Pancreas (tissue), 10 donors: ENCODE data around the gene FMNL3. TPM values are rescaled to one million over a fixed set of nuclear protein-coding genes. Genes with fewer than 3 reads are reported as not detected.

Source experiments
- ATAC-seq, 4 donors: fragments of 200-7000 bp; cut with Tn5 transposase; one replicate each; pipeline versions ENCODE4 v1.8.0 to v1.9.1; 2020; ENCODE audit warnings: mild to moderate bottlenecking in 4 of 4, moderate library complexity in 4 of 4
- DNase-seq, 6 donors: peaks; one replicate each; pipeline ENCODE4 v3.0.0-alpha.2; 2020
- FAIRE-seq: peaks from 2 replicates; lab custom pipeline; 2012; peaks lifted over from hg19 to GRCh38; lab: Jason Lieb, UNC
- H3K27ac ChIP-seq, 4 donors: fragments of 200-600 bp; sonication (generic); 1 replicate in 3 of 4; 2 replicates in 1 of 4; pipeline versions ENCODE4 v1.5.0 to v1.8.0; 2020
- H3K27me3 ChIP-seq, 4 donors: fragments of 200-600 bp; one replicate each; pipeline ENCODE4 v1.8.0; 2021
- H3K36me3 ChIP-seq, 3 donors: fragments of 200-600 bp; sonication (generic) in 1 of 3; one replicate each; pipeline versions ENCODE4 v1.5.0 to v1.8.0; 2020 to 2021
- H3K4me1 ChIP-seq, 3 donors: fragments of 200-600 bp; one replicate each; pipeline ENCODE4 v1.8.0; 2021
- H3K4me3 ChIP-seq, 4 donors: fragments of 200-600 bp; sonication (generic) in 2 of 4; one replicate each; pipeline versions ENCODE4 v1.5.0 to v1.8.0; 2020 to 2021
- H3K9me3 ChIP-seq, 4 donors: fragments of 200-600 bp; one replicate each; pipeline ENCODE4 v1.8.0; 2021
- WGBS, 2 donors: extraction: QIAGEN DNeasy Blood & Tissue Kit; methylation state at CpG; one replicate each; pipeline ENCODE4 v1.1.7; 2013; 5-methylcytosine and 5-hydroxymethylcytosine counted together
- intact Hi-C, 3 donors: fragments of 100-400 bp; cut with DNase I; formaldehyde crosslinking; loops; one replicate each; pipeline versions ENCODE4 v1.11.1 to v1.14.2; 2022
- polyA plus RNA-seq, 2 donors: library from polyadenylated mRNA; stranded (reverse); fragments of 200-250 nt; gene quantifications; one replicate each; pipeline ENCODE4 v1.2.3, GENCODE V29; 2013
- total RNA-seq, 6 donors: library from RNA; stranded (reverse); fragmentation: NEBNext Ultra II Directional in 4 of 6; extraction: Animal tissue kit (Norgen Biotek cat#: 25700) in 4 of 6; gene quantifications; one replicate each; pipeline versions ENCODE4 v1.2.1 to v1.2.4, GENCODE V29; 2021 to 2023
- TF ChIP-seq, protein P1 (sequence below), 4 donors: fragments of 200-600 bp; sonication (generic) in 3 of 4; IDR thresholded peaks; one replicate each; pipeline versions ENCODE4 v1.5.0 to v1.8.0; 2021; ENCODE audit warnings: antibody characterized with exemption in 4 of 4
- donor health status: healthy with polysubstance abuse.
- donor health status: DM: no; HTN: no; CAD: no; lungs with moderate emphysema.
- donor health status: DM: no; HTN: no; CAD: no.
- donor health status: control.
- donor health status: control.
- donor health status: Bipolar disorder and iron deficiency.
- donor health status: DM: yes; HTN: yes; CAD: no.
- donor health status: DM: no; HTN: no; CAD: no.
- donor health status: DM: no; HTN: no; CAD: no.
- donor health status: DM: yes; HTN: yes; CAD: no.

FMNL3 gene
- total and polyA plus RNA-seq, 8 donors, result 1.8 to 13.5 (median 3.0) TPM

DNA sequence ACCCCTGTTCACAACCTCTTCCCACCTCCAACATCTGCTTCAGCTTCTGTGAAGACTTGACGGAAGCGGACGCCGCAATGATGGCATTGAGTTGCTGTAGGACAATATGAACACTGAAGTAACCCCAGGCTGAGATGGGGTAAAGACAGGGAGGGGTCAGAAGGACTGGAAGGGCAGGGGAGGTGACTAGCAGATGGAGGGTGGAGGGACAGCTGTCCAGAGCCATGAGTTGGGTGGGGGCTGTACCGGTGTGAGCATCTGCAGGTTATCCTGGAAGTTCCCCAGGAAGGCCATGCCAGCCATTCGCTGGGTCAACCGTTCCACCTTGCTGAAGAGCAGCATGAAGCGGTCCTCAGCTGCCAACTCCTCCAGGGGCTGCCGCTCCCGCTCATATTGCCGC, 57.8 kb downstream of the FMNL3 start:
- H3K4me3 ChIP-seq, result no peak overlapping the region
- peak in 1 of 6 donors; percentile 44 for DNase-seq
- no peak for ATAC-seq
- TF ChIP-seq, protein P1, sequence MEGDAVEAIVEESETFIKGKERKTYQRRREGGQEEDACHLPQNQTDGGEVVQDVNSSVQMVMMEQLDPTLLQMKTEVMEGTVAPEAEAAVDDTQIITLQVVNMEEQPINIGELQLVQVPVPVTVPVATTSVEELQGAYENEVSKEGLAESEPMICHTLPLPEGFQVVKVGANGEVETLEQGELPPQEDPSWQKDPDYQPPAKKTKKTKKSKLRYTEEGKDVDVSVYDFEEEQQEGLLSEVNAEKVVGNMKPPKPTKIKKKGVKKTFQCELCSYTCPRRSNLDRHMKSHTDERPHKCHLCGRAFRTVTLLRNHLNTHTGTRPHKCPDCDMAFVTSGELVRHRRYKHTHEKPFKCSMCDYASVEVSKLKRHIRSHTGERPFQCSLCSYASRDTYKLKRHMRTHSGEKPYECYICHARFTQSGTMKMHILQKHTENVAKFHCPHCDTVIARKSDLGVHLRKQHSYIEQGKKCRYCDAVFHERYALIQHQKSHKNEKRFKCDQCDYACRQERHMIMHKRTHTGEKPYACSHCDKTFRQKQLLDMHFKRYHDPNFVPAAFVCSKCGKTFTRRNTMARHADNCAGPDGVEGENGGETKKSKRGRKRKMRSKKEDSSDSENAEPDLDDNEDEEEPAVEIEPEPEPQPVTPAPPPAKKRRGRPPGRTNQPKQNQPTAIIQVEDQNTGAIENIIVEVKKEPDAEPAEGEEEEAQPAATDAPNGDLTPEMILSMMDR (IDR thresholded peaks at IDR 0.05), result no peak
- H3K9me3 ChIP-seq, result no peaks in the 10 kb centered on the region
- H3K36me3 ChIP-seq, result no peaks in the 10 kb centered on the region
- H3K27me3 ChIP-seq, result no peaks in the 10 kb centered on the region
- no peak overlapping the region for H3K27ac ChIP-seq
- intact Hi-C loops, result loop anchor here (5.0 to 10.0 kb wide), 2 partner anchors 55 to 58 kb away; partner anchors contain the start of gene FMNL3 (in 3 of the 3)
- FAIRE-seq, result no peak
- no peaks in the 10 kb centered on the region for H3K4me1 ChIP-seq
- whole genome bisulfite sequencing, 2 donors, result 88 to 91% methylated on average over 11 of the region's 11 CpGs

- 86 to 88% methylated on average over 3 of the region's 3 CpGs for WGBS, 2 donors
- intact Hi-C loops, result loop anchor here (5.0 to 10.0 kb wide), 2 partner anchors 56 to 59 kb away; partner anchors contain the start of gene FMNL3 (in 3 of the 3)
- Histone ChIP-seq H3K4me3 (no peak overlapping the region), H3K4me1 (no peaks in the 10 kb centered on the region), H3K27me3 (no peaks in the 10 kb centered on the region), H3K27ac (no peak overlapping the region), H3K9me3 (no peaks in the 10 kb centered on the region), H3K36me3 (peaks cover 0 to 2% (median 0%) of the 10 kb centered on the region in 3 donors)
- TF ChIP-seq, protein P1 (IDR thresholded peaks at IDR 0.05), result no peak
- no peak for ATAC-seq
- no peak for FAIRE-seq
- peak in 1 of 6 donors; percentile 32 for DNase-seq
Observed at GRCh38 chr12:49648712-49649003, 58.5 kb downstream of the FMNL3 start.

DNA sequence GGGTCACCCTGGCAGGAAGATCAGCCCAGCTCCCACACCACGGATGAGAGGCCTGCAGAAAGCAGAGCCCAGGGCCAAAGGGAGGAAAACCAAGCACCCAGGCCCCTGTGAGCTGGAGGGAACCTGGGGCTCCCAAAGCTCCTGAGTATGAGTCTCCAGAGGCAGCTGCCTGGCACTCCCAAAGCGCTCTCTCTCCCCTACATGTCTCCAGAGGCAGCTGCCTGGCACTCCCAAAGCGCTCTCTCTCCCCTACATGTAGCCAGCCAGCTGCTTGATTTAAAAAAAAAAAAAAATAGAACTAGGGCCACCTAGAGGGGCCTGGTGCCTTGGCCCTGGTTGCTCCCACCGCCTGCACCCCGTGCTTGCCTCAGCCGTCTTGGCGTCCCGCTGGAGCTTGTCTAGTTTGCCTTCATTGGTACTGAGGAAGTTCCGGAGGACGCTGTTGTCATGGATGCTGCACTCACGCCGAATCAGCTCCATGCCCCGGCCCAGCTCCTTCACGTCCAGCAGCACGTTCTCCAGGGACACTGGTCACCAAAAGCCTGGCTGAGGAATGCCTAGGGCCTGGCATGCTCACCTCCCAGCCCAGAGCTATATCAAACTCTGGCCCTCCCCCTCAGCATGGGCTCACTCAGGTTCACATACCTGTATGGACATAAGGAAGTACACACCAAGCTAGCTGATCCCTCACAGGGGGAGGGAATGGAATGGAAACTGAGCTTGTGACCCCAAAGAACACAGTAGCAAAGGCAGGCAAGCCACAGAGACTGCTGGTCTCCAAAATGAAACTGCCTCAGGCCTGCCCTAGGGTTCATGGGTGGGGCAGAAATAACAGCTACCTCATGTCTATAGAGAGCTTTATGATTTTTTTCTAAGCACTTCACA, 59.1 kb downstream of the FMNL3 start:
- Histone ChIP-seq H3K36me3 (peaks cover 0 to 8% (median 0%) of the 10 kb centered on the region in 3 donors), H3K4me1 (no peaks in the 10 kb centered on the region), H3K9me3 (no peaks in the 10 kb centered on the region), H3K4me3 (no peak overlapping the region), H3K27me3 (no peaks in the 10 kb centered on the region), H3K27ac (no peak overlapping the region)
- 83 to 85% methylated on average over 15 of the region's 15 CpGs for WGBS, 2 donors
- intact Hi-C loops, result loop anchor here (5.0 to 10.0 kb wide), 2 partner anchors 57 to 59 kb away; partner anchors contain the start of gene FMNL3 (in 3 of the 3)
- TF ChIP-seq, protein P1 (IDR thresholded peaks at IDR 0.05), result no peak
- ATAC-seq (no peak), FAIRE-seq (no peak), DNase-seq (peak in 1 of 6 donors; percentile 44)

DNA sequence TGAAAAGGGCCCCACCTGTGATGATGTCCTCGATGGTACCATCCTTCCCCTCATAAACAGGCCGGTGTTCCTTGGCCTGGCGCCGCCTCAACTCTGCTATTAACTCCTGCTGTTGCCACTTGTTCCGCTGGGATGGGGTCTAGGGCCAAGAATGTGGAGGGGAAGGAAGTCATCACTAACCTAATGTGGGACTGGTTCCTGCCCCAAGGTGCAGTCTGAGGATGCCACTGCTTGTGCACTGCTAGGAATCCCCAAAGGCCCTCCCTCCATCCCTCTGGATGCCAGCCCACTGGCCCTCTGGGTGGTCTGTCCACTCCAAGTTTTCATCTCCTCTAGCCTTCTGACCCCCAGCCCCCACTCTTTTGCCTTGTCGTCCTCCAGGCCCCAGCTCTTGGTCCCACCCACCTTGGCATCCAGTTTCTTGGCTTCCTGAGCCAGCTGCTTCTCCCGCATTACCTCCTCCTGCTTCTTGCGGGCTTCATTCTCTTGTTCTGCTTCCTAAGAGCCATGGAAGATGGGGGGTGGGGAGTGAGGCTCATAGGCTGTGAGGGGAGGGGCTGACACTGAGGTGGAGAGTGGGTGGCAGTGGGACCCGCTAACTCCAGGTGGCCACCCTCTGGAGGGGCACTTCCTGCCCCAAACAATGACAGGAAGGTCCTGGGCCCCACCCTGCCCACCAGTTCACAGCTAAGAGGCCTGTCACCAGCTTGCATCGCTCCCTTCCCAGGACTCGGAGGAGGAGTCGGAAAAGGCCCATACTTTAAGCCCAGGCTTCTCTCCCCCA, 60.1 kb downstream of the FMNL3 start:
- peaks cover 0 to 11% (median 0%) of the 10 kb centered on the region in 3 donors for H3K36me3 ChIP-seq
- no peaks in the 10 kb centered on the region for H3K9me3 ChIP-seq
- H3K4me1 ChIP-seq, result no peaks in the 10 kb centered on the region
- no peak overlapping the region for H3K27ac ChIP-seq
- 88 to 91% methylated on average over 12 of the region's 12 CpGs for WGBS, 2 donors
- FAIRE-seq (no peak), ATAC-seq (no peak), DNase-seq (peak in 1 of 6 donors; percentile 43)
- H3K4me3 ChIP-seq, result no peak overlapping the region
- no peaks in the 10 kb centered on the region for H3K27me3 ChIP-seq
- TF ChIP-seq, protein P1 (IDR thresholded peaks at IDR 0.05), result no peak
- intact Hi-C loops, result loop anchor here (5.0 to 10.0 kb wide), 2 partner anchors 58 to 60 kb away; partner anchors contain the start of gene FMNL3 (in 3 of the 3)
